Peyer's patch (tissue), 4 donors: Measurements from ENCODE around the gene NANOS2. TPM values are rescaled to one million over a fixed set of nuclear protein-coding genes. Genes with fewer than 3 reads are reported as not detected.

Experiments
- DNase-seq, 3 donors: peaks; one replicate each; pipeline ENCODE4 v3.0.0-alpha.2; 2017 to 2019
- H3K27ac ChIP-seq, 4 donors: fragments of 200-600 bp; sonication (generic); one replicate each; pipeline ENCODE4 v1.5.1; 2016 to 2019
- H3K27me3 ChIP-seq, 2 donors: fragments of 200-600 bp; sonication (generic); one replicate each; pipeline ENCODE4 v1.5.1; 2019
- H3K36me3 ChIP-seq, 3 donors: fragments of 200-600 bp; sonication (generic); one replicate each; pipeline ENCODE4 v1.5.1; 2016 to 2019
- H3K4me1 ChIP-seq, 4 donors: fragments of 200-600 bp; sonication (generic); one replicate each; pipeline ENCODE4 v1.5.1; 2016 to 2019
- H3K4me3 ChIP-seq, 4 donors: fragments of 200-600 bp; sonication (generic); 1 replicate in 3 of 4; 2 replicates in 1 of 4; pipeline ENCODE4 v1.5.1; 2016 to 2019; ENCODE audit warnings: mild to moderate bottlenecking in 1 of 4
- H3K9me3 ChIP-seq, 4 donors: fragments of 200-600 bp; sonication (generic); one replicate each; pipeline ENCODE4 v1.5.1; 2016 to 2019; ENCODE audit warnings: mild to moderate bottlenecking in 1 of 4
- CTCF ChIP-seq, 6 experiments: fragments of 450-650 bp in 4 of 6; fragments of 200-600 bp in 2 of 6; sonication (generic) in 1 of 6; IDR thresholded peaks; one replicate each; pipeline ENCODE4 v1.5.1; 2017 to 2019; ENCODE audit warnings: antibody characterized with exemption in 6 of 6, mild to moderate bottlenecking in 3 of 6, moderate library complexity in 1 of 6
- POLR2A ChIP-seq, 2 donors: fragments of 450-650 bp; IDR thresholded peaks; one replicate each; pipeline ENCODE4 v1.5.1; 2017; ENCODE audit warnings: antibody characterized with exemption in 2 of 2, mild to moderate bottlenecking in 2 of 2, moderate library complexity in 2 of 2
- total RNA-seq, 4 donors: library from RNA; depleted of rRNA; stranded (reverse); fragments of >200 nt; gene quantifications; one replicate each; pipeline ENCODE4 v1.1.0, GENCODE V29; 2016

The NANOS2 gene
- total RNA-seq, 4 donors from 2014 or later, result not detected

- no peak for TF ChIP-seq POLR2A (IDR thresholded peaks at IDR 0.05)
- TF ChIP-seq CTCF (IDR thresholded peaks at IDR 0.05), result no peak
- H3K27ac ChIP-seq, result no peak overlapping the region
- H3K36me3 ChIP-seq, result no peaks in the 10 kb centered on the region
- no peak overlapping the region for H3K4me3 ChIP-seq
- no peak for DNase-seq
- H3K9me3 ChIP-seq, result no peaks in the 10 kb centered on the region
- H3K27me3 ChIP-seq, result no peaks in the 10 kb centered on the region
- peaks cover 0 to 6% (median 2%) of the 10 kb centered on the region in 4 donors for H3K4me1 ChIP-seq
These were observed 14.7 kb upstream of the NANOS2 start for GRCh38 chr19:45929247-45929646.

GRCh38 chr19:45927565-45928261, 13.1 kb upstream of the NANOS2 start:
- no peaks in the 10 kb centered on the region for H3K36me3 ChIP-seq
- no peaks in the 10 kb centered on the region for H3K9me3 ChIP-seq
- no peak overlapping the region for H3K27ac ChIP-seq
- TF ChIP-seq CTCF (IDR thresholded peaks at IDR 0.05) (peak in 2 of 6 experiments; percentile 20 to 27), POLR2A (IDR thresholded peaks at IDR 0.05) (no peak)
- peak; percentile 87 to 97 (median 88) for DNase-seq
- H3K4me3 ChIP-seq, result no peak overlapping the region
- no peaks in the 10 kb centered on the region for H3K27me3 ChIP-seq
- H3K4me1 ChIP-seq, result peaks cover 0 to 6% (median 2%) of the 10 kb centered on the region in 4 donors

- H3K27ac ChIP-seq, result no peak overlapping the region
- peaks cover 0 to 6% (median 2%) of the 10 kb centered on the region in 4 donors for H3K4me1 ChIP-seq
- no peak overlapping the region for H3K4me3 ChIP-seq
- TF ChIP-seq POLR2A (IDR thresholded peaks at IDR 0.05) (no peak), CTCF (IDR thresholded peaks at IDR 0.05) (no peak)
- DNase-seq, result no peak
- no peaks in the 10 kb centered on the region for H3K36me3 ChIP-seq
- no peaks in the 10 kb centered on the region for H3K9me3 ChIP-seq
- no peaks in the 10 kb centered on the region for H3K27me3 ChIP-seq
These were observed 10.4 kb upstream of the NANOS2 start for GRCh38 chr19:45924891-45925447.

GRCh38 chr19:45922281-45922680, 7.7 kb upstream of the NANOS2 start:
- Histone ChIP-seq H3K4me3 (no peak overlapping the region), H3K9me3 (no peaks in the 10 kb centered on the region), H3K27ac (no peak overlapping the region), H3K36me3 (no peaks in the 10 kb centered on the region), H3K4me1 (no peaks in the 10 kb centered on the region), H3K27me3 (no peaks in the 10 kb centered on the region)
- DNase-seq, result no peak
- no peak for TF ChIP-seq CTCF (IDR thresholded peaks at IDR 0.05)
- TF ChIP-seq POLR2A (IDR thresholded peaks at IDR 0.05), result no peak

GRCh38 chr19:45920458-45920857, 5.9 kb upstream of the NANOS2 start:
- no peak for TF ChIP-seq POLR2A (IDR thresholded peaks at IDR 0.05)
- no peak for TF ChIP-seq CTCF (IDR thresholded peaks at IDR 0.05)
- Histone ChIP-seq H3K27ac (no peak overlapping the region), H3K27me3 (no peaks in the 10 kb centered on the region), H3K9me3 (no peaks in the 10 kb centered on the region), H3K4me1 (no peaks in the 10 kb centered on the region), H3K4me3 (no peak overlapping the region), H3K36me3 (no peaks in the 10 kb centered on the region)
- no peak for DNase-seq
